ENCODE data around the gene PFKFB3.
A peak's percentile ranks its signal among the peaks of the same experiment; 100 is the strongest.
"Not testable (repeated sequence)": the region's sequence is repeated elsewhere in the genome, so short reads cannot be mapped to it uniquely, and the experiment has no call there.

PFKFB3 gene

DNA sequence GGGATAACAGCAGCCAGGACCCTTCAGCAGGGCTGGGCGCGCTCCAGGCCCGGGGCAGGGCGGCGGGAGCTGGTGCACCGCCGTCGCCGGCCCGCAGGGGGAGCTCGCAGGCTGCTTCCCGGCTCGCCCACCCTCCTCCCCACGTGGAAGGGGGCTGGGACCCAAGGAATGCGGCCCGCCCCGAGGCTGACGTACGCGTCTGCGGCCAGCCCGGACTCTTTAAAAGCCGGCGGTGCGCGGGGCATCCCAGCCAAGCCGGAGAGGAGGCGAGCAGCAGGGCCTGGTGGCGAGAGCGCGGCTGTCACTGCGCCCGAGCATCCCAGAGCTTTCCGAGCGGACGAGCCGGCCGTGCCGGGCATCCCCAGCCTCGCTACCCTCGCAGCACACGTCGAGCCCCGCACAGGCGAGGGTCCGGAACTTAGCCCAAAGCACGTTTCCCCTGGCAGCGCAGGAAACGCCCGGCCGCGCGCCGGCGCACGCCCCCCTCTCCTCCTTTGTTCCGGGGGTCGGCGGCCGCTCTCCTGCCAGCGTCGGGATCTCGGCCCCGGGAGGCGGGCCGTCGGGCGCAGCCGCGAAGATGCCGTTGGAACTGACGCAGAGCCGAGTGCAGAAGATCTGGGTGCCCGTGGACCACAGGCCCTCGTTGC lies at the start of gene PFKFB3:
Gene PFKFB3 (plus strand): TSS at position 249 of the 647 bp plus-strand sequence. CDS start 329 bp downstream, at position 578.
- peak; percentile 89 to 90 for DNase-seq

- DNase-seq: no peak
These were observed 48.9 kb upstream of the PFKFB3 start for GRCh38 chr10:6153845-6154244.

DNA sequence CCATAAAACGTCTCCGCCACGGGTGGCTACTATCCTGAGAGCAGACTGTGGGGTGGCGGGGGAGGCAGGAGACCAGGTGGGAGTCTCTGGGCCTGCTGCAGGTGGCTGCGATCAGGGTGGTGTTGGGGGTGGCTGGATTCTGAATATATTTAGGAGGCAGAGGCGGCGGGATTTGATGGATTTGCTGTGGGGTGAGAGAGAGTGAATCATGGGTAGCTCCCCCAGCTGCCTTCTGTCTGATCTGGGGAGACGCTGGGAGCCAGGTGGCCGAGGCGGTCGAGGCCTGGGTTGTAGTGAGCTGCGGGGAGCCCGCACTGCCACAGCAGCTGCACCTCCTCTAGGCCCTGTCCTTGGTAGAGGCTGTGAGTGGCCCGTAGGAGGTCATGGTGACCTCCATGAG lies 48.2 kb upstream of the PFKFB3 start:
- DNase-seq: no peak

- DNase-seq: no peak
These were observed 44.5 kb upstream of the PFKFB3 start for GRCh38 chr10:6158276-6158675.

- no peak for DNase-seq
These were observed 40.8 kb upstream of the PFKFB3 start for GRCh38 chr10:6161921-6162320.

GRCh38 chr10:6162589-6163356 lies 40.0 kb upstream of the PFKFB3 start:
- no peak for DNase-seq

- peak; percentile 91 to 92 for DNase-seq
These were observed 39.1 kb upstream of the PFKFB3 start for GRCh38 chr10:6163364-6164270.

- DNase-seq: peak in 1 of 2 donors; percentile 22
These were observed 38.2 kb upstream of the PFKFB3 start for GRCh38 chr10:6164271-6165095.

- DNase-seq: no peak
These were observed 37.5 kb upstream of the PFKFB3 start for GRCh38 chr10:6165221-6165725.

GRCh38 chr10:6165933-6166332 lies 36.8 kb upstream of the PFKFB3 start:
- DNase-seq: not testable (repeated sequence)

DNA sequence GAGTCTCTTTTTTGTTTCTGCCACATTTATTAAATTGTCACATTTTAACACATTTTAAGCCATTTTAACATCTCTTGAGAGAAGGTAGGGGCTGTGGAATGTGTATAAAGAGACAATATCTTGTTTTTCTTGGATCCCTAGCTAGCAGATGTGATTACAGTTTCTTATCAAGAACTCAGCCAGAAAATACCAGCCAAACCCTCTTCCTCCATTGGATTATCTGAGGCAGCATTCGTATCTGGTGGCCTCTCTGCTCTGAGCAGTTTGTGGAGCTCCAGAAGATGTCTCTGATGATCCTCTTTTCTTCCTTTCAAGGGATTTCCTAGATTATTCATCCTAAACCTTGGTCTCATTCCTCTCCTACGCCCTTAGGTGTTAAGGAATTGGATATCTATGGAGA lies 35.3 kb upstream of the PFKFB3 start:
- no peak for DNase-seq

GRCh38 chr10:6168084-6168483 lies 34.6 kb upstream of the PFKFB3 start:
- DNase-seq: no peak

DNA sequence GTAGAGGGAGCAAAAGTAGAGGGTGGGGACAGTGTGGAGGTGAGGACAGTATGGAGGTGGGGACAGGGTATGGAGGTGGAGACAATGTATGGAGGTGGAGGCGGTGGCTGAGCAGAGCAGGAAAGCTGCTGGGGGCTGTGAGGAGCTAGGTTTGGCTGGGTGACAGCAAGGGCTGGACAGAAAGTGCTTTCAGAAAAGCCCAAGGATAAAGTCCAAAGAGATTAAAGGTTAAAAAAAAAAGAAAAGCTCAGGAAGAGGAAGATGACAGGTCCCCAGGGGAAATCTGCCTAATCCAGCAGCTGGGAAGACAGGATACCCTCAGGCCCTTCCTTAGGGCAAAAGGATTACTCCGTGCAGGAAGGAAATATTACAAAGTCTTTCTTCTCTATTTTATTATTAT lies 32.1 kb upstream of the PFKFB3 start:
- no peak for DNase-seq

- DNase-seq: peak in 1 of 2 donors; percentile 67
These were observed 30.6 kb upstream of the PFKFB3 start for GRCh38 chr10:6171881-6172695.

GRCh38 chr10:6173203-6173602 lies 29.5 kb upstream of the PFKFB3 start:
- peak; percentile 57 to 67 for DNase-seq

DNA sequence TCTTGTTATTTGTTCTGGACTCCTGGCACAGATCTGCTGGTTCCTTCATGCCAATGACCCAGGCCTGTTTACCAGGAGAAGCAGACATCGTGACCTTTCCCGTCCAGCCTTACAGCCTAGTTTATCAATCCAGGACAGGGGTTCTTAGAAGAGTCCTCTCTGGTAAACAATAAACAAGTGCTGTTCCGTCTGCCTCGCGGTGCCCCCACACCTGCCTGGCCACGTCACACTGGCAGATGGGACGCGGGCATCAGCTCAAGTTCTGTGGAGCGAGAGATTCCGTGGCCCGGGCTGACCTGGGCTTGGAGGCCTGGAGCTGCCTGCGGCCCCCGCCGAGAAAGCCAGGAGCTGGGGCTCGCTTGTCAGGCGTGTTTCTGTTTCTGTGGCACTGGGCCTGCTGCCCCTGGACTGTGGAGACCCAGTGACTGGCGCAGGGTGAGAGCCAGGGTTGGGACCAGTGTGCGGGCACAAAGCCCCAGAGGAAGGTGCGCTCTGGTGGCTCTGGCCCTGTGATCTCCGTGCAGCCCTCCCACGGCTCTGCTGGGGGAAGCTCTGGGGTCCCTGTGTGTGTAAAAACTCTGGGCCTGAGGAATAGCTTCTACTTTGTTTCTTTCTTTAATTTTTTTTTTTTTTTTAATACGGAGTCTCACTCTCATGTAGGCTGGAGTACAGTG lies 28.4 kb upstream of the PFKFB3 start:
- DNase-seq: no peak

- DNase-seq: no peak
These were observed 27.2 kb upstream of the PFKFB3 start for GRCh38 chr10:6175329-6176055.

GRCh38 chr10:6176691-6177231 lies 26.0 kb upstream of the PFKFB3 start:
- DNase-seq: no peak

DNA sequence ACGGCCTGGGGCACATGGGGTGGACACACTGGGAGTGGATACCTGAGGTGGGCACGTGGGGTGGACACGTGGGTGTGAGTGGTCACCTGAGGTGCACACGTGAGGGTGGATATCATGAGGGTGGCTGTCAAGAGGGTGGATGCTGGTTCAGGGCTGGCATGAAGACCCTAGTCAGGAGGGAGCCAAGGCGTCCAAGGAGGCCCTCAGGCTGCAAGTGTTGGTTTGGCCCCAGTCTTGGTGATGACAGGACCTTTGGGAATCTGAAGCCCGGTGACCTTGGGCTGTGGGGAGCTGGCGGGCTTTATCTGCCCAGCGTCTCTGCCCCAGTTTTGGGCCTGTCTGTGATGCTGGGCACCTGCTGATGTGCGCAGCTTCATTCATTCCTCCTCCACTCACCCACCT lies 24.9 kb upstream of the PFKFB3 start:
- no peak for DNase-seq

DNA sequence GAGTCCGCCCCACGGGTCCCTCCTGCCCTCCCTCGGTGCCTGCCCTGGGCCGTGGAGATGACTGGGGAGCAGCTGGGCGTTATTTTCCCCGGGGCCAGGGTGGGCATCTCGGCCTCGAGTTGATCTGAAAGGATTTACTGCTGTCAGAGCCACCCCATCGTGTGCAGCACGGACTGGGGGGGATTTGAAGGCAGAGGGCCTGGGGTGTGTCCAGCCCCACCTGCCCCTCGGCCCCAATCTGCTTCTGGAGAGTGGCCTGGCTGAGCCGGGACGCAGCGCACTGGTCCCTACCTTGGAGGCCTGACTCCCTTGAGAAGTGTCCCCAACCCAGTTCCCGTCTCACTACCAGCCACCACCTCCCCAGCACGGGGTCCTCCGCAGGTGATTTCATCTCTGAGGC lies 24.2 kb upstream of the PFKFB3 start:
- no peak for DNase-seq

Data from CD4-positive, alpha-beta T cell treated with Interleukin-4 for 1 hour (primary cell).